Stimulated activated CD4-positive, alpha-beta T cell treated with anti-CD3 and anti-CD28 coated beads, Interleukin-1b, Interleukin-23, amount 100 ng/mL, for 1 hour (primary cell): Measurements from ENCODE around the gene ACOT7.

ENCODE experiments used
- DNase-seq, 2 donors: peaks; one replicate each; pipeline ENCODE4 v3.0.0-alpha.2; 2020; ENCODE audit warnings: low read depth in 2 of 2

Gene ACOT7

DNA sequence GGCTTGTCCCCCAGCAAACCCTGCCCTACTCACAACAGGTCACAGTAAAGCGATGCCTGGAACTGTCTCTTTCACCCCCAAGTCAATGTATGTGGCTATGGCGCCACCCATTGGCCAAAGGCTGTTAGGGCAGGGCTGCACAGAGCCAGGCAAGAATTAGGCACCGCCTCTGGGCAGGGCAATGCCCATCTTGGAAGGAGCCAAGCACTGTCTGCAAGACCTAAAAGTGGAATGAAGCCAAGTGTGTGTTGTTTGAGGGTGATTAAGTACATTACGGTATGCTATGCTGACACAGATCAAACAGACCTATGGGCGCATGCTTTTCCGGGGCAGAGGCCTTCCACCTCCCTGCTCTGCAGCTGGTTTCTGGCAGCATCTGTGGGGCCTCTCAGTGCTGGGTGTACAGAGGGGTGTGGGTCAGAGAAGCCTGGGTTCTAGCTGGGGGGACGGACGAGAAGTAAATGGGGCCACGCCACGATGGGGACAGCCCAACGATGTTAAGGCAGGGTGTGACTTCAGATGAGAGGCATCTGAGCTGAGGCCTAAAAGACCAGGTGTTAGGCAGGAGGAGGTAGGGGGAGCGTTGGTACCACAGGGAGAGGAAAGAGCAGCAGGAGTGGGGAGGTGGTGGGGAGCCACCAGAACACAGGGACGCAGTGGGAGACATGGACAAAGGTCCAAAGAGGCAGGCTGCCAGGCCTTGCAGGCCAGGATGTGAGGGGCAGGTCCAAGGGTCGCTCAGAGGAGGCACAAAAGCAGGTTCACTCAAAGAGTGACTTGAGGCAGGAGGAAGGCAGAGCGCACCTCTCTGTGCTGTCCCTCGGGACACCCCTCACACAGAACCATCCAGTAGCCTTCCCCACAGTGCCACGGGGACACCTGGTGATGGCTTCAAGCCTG lies 49.8 kb downstream of the ACOT7 start:
- no peak for DNase-seq

DNA sequence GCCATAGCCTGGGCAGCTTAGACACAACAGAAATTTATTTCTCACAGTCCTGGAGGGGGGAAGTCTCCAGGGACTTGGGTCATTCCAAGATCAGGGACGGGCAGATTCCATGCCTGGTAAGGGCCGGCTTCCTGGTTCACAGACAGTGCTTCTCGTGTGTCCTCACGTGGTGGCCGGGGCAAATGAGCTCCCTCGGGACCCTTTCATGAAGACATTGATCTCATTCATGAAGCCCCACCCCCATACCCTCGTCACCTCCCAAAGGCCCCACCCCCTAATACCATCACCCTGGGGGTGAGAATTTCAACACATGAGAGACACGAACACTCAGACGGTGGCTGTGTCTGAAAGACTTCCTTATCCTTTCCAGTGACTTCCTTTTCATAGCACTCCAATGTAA lies 51.5 kb downstream of the ACOT7 start:
- DNase-seq: no peak

DNA sequence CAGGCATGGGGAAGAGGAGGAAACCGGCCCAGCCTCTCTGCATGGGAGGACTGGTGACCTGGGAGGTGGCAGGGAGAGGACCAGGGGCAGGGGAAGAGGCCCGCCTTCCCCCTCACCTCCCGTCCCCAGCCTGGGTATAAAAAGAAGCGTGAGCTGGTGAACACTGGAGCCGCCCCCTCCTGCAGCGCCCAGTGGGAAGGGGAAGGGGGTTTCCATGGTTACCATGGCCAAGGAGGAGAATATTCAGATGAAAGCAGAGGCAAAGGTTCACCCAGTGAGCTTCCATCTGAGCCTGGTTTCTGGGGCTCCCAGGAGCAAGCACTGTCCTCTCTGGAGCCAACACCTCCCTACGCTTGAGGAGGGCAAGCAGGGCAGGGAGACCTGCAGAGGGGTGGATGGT lies 54.9 kb downstream of the ACOT7 start:
- DNase-seq: no peak

DNA sequence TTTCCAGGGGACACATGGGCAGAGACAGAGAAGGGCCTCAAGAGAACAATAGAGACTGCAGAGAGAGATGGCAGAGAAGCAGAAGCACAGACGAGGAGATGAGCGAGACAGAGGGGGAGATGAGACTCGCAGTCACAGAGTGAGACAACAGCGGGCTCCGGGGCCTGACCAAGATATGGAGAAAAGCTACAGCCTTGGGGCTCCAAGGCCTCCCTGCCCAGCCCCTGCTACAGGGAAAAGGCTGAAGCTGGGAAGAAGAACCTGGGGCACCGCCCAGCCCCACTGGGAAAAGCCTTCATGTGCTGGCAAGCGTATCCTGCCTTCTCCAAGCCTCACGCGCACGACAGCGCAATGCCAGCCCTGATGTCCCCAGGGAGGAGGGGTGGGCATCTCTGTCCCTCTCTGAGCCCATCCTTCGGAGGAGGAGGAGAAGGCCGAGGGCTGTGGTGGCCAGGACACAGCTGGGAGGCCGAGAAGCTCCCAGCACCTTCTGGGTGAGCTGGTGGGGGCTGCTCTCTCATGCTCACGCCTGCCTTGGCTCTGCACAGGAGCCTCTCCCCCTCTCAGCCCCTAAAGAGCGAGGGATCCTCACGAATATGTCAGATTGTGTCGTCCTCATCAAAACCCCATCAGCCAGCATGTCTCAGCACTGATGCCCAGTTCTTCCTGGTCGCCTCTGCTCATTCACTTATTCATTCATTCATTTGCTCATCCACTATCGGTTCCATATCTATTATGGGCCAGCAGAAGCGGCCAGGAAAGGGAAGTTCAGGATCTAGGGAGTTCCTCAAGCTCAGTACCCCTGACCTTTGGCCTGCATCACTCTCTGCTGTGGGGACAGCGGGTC lies 56.6 kb downstream of the ACOT7 start:
- no peak for DNase-seq

DNA sequence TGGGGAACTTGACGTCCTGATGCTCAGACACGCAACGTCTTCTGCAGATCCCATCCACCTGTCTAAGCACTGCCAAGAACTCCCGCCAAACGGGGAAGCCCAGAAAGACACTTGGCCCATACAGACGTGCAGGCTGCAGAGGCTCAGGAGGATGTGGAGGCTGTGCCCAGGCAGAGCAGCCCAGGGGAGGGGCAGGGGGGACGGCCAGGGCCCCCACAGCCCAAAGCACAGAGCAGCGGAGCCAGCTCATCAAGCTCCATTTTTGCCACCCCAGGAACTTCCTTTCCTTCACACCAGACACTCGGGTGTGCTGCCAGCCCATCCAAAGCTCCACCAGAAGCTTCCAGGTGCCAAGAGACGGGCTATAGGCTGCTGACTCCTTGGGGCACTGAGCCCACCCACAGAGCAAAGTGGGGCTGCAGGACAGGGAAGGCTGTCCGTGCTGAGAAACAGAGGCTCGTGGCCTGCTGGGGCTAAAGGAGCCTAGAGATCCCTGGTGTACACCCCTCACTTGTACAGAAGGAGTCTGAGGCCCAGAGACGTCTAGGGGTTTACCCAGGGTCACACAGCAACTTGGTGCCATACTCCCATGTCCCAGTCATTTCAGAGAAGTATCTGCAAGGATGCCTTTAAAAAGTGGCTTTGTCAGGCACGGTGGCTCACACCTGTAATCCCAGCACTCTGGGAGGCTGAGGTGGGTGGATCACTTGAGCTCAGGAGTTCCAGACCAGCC lies 59.1 kb downstream of the ACOT7 start:
- DNase-seq: no peak

DNA sequence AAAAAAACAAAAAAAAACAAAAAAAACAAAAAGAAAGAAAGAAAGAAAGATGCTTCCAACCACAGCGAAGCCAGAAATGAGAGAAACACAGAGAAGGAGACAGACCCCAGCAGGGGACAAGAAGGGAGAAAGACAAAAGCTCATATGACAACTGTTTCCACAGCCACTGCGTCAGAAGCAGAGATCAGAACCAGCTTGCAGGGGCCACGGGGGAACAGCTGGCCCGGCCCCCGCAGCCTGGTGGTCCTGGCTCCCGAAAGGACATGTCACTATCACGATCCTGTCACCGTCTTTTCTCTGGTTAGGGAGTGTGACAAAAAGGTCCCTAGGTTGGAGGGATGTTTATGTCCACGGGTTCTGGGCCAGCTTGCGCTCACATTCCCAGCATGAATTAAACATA lies 60.7 kb downstream of the ACOT7 start:
- DNase-seq: no peak

DNA sequence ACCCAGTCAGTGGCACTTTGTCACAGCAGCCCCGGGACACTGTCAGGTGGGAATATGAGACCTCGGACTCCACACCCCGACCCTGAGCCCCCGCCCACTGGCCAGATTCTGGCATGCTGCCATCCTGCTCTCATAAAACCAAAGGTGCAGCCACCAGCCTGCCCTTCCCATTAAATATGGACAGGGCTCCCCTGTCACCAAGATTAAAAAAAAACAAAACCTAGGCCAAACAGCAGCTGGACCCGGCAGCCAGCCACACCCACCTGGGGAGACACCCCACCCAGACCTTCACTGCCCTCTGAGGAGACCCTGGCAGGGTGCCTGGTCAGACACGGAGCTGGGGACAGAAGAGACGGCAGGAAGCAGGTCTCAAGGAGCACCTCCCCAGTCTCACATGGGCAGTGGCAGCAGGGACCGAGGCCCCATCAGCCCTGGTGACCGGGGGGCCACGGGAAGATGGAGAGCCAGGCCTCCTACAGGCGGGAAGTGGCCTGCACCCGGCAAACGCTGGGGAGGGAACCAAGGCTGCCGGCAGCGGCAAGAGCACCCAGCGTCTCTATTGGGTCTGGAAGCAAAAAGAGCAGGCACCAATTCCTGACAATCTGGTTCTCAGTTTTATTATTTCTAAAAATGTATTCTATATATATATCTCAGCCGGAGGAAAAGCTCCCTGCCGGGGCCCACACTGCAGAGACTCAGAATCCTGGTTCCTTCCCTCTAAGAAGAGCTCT lies 61.9 kb downstream of the ACOT7 start:
- no peak for DNase-seq

DNA sequence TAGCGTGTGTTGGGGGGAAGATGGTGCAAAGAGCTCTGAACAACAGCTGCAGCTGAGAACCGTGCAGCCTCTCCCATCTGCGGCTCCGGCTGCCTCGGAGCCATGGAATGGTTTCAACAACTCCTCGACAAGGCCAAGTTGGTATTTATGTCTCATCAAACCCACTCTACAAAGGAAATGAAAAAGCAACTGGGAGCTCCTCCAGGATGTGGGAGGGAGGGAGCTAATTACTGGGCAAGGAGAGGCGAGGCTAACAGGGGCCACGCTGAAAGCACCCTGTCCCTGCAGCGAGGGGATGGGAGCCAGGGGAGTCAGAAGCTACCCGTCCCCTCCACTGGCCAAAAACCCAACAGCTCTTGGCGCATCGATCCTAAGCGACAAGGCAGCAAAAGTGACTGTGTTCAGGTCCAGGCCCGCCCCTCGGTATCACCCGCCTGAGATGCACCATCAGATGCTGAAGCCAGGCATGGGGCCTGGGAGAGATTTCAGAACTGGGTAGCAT lies 63.1 kb downstream of the ACOT7 start:
- DNase-seq: no peak

DNA sequence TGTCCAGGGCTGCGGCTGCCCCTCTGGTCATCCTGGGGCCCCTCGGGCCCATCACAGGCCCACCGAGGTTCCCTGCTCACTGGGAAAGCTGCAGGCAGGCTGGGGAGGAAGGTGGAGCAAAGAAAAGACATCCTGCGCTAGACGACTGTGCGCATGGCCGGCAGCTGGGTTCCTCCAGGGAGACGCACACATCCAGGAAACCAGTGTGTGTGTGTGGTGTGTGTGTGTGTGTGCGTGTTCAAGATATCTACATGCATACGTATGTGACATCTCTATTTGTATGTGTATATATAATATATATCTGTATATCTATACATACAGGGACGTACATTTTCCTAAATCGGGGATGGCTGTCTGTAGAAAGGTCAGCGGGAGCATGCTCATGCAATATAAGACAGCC lies 63.7 kb downstream of the ACOT7 start:
- DNase-seq: no peak

DNA sequence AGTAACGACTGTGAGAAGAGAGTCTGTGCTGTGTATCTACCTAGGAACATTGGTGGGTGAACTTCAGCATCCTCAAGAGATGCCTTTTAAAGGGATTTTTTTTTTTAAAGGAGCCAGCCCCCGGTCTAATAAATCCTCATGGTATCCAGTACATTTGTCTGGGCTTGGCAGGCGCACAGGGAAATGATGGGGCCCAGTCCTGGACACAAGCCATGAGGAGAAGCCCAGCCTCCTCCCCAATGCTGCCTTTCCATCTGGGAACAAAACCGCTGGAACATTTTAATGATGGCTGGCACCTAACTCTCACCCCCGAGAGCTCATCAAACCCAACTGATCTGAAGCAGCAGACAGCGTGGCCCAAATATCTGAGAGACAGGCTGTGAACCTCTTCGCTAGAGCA lies 64.2 kb downstream of the ACOT7 start:
- DNase-seq: no peak

DNA sequence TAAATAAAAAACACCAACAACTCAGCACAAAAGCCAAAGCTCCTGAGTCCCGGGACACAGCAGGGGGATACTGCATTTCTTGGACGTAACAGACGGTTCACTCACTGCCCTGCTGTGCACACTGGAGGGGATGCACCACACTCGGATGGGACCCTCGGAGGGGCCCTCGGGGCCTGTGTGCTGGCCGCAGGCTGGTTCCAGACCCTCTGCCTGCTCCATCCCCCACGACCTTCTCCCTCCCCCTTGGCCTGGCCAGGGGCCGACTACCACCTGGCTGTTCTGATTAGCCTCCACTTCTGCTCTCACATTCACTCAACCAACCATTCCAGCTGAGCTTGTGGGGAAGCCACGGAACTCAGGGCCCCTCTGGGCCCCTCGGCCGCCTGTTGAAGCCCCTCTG lies 64.9 kb downstream of the ACOT7 start:
- no peak for DNase-seq

DNA sequence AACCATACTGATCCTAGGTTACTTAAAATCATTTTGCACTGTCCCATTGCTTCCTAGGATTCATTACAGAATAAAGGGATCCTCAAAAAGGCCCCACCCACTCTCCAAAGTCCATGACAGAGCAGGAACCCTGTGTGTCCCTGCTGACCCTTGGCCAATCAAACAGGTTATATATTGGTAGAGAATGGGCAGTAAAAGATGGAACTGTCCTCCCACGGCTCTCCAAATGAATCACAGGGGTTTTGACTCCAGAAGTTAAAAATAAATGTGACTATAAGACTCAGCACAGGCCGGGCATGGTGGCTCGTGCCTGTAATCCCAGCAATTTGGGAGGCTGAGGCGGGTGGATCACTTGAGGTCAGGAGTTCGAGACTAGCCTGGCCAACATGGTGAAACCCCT lies 65.5 kb downstream of the ACOT7 start:
- no peak for DNase-seq

DNA sequence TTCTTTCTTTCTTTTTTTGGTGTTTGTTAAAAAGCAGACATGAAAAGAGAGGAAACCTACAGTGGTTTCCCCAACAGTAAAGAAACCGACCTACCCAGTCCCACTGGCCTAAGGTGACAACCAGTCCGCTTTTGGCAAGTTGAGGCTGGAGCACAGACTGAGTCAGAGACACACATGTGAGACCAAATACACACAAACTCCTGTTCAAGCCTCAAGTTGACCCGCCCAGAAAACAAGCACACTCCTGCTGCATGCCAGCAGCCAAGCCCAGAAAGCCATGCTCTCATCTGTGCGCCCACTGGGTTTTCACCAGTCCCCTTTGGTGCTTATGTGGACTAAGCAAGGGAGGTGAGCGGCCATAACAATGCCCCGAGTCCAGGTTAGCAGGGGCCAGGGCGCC lies 68.1 kb downstream of the ACOT7 start:
- DNase-seq: no peak

DNA sequence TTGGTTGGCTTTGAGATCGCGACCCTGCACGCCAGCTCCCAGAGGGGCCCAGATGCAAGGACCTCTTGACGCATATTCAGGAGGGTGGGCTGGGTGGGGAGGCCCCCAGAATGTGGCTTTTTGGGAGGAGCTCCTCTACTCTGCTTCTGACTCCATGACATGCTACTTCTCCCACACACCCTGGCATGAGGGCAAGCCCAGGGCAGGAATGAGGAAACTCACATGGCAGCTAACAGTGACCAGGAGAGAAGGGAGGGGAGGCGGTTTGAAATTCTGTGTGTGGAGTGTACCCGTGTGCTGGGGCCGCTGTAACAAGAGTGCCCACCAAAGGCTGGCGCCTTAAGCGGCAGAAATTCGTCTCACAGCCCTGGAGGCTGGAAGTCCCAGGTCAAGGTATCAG lies 71.4 kb downstream of the ACOT7 start:
- DNase-seq: no peak

DNA sequence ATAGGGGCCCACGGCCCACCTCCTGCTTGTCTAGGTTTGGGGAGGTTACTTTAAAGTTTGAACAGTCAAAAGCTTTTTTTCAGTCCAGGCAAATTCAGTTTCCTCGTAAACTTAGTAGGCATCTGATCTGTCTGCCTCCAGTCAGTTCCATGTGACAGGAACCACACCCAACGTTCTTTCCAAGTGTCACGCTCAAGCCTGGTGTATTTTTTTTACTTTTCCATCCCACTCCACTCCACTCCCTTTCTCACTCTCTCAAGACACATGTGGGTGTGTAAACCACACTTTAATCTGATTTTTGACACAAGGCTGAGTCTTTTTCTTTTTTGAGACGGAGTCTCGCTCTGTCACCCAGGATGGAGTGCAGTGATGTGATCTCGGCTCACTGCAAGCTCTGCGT lies 72.4 kb downstream of the ACOT7 start:
- DNase-seq: no peak

DNA sequence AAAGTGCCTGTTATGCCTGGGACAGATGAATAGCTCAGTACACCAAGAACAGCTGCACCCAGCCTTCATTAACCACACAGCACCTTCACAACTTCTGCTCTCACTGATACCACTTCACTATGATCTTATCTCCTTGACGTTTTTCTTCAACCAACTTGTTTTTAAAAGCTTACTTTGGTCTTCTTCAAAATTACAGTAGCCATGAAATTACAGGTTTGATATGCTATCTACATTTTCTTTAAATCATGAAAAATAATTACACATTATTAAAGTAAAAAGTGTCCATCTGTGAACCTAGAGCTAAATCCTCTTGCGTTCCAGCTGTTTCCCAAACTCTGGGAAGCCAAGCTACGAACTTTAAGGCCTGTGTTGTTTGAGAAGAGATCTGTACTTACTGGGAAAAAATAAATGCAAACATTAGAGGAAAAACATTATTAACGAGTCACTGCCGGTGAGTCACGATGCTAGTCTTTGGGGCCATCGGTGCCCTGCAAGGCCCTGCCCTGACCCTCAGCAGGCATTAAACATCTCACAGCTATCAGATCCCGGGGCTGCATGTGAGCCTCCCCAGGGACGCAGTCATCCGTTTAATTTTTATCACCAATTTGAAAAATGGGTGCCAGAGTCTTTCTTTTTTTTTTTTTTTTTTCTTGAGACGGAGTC lies 76.3 kb downstream of the ACOT7 start:
- DNase-seq: no peak

DNA sequence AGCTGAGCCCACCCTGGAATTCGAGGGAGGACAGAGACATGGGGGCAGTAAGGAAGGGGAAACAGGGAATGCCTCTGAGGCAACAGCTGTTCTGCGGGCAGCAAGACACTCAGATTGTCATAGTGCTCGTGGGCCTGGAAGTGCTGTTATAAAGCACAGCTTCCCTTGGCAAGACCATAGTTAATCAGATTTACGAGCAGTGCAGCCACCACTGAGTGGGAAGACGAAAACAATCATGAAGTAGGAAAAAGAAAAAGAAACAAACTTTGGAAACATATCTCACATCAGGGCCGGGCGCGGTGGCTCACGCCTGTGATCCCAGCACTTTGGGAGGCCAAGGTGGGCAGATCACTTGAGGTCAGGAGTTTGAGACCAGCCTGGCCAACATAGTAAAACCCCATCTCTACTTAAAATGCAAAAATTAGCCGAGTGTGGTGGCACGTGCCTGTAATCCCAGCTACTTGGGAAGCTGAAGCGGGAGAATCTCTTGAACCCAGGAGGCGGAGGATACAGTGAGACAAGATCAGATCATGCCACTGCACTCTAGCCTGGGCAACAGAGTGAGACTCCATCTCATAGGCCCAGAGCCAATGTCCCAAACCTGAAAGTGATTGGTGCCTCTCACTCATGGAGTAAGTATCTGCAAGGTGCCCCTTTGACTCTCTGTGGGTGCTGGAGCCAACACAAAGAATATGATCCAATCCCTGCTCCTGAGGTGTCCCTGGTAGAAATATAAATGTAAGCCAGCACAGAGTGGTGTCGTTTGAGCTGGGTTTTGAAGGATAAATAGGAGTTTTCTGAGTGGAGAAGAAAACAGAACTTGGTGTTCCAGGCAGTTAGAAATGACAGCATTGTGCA lies 77.1 kb downstream of the ACOT7 start:
- DNase-seq: no peak

DNA sequence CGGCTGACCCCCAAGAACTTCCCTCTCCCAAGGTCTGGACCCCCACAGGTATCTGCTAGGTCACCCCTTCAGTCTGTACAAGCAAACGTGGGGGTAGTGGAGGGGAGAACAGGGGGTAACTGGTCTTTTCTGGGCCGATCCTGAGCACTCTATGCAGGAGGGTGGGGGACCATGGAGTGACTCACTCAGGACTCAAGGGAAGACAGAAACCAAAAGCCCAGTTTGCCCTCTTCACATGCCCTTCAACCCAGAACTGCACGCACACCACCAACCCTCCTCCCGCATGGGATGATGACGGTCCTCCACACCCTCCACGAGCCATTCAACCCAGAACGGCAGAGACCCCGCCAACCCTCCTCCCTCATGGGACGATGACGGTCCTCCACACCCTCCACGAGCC lies 79.1 kb downstream of the ACOT7 start:
- DNase-seq: no peak

DNA sequence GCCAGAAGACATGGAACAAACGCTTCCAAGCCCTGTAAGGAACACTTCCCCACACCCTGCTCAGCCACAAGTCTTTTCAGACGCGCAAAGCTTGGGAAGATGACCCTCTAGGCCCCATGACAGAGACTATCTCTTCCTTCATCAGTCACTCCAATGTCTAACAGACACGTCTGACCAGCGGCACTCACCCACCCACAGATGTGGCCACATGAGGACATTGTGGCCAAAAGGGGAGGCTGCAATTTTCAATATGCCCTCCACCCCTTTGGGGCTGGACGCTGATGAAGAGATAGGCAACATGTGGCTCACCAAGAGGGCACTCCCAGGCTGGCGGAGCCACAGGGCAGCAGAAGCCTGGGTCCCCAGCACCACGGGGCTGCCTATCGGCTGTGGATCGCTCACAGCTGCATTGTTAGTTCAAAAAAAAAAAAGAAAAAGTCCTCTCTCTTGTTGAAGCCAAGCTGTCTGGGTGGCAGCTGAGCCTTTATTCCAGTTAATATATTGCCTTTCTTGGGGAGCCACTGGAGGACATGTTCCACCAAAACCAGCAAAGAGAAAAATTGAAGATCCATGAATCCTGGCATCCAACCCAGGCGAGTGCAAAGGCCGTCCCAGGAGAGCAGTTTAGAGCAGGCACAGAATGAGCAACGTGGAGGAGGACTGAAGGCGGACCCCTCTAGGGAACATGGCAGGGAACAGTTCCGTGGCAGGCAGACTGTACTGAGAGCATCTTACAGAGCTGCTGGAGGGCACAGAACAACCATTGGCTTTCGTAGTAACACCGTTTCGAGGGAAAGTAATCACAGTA lies 80.0 kb downstream of the ACOT7 start:
- no peak for DNase-seq
